H1 (cell line): ENCODE data around the gene METRNL. TPM values are rescaled to one million over a fixed set of nuclear protein-coding genes. Genes with fewer than 3 reads are reported as not detected.

Experiments used
- CTCF ChIA-PET: fragments of 300-600 bp; sonication (Branson Sonifier 250); formaldehyde crosslinking; loops from one replicate; lab custom pipeline; 2021; ENCODE audit not compliant: partially characterized antibody; lab: Charles Lee
- POLR2A ChIA-PET: fragments of 300-600 bp; sonication (Branson Sonifier 250); formaldehyde crosslinking; loops from one replicate; lab custom pipeline; 2021; ENCODE audit warnings: inconsistent platforms; ENCODE audit not compliant: partially characterized antibody; lab: Charles Lee
- DNase-seq, 2 experiments: peaks; one replicate each; pipeline versions ENCODE4 v3.0.0 to v3.0.0-alpha.2; 2010 to 2022; ENCODE audit warnings: low spot score in 2 of 2, low read depth in 1 of 2, mixed read lengths in 1 of 2
- FAIRE-seq: peaks from 2 replicates; lab custom pipeline; 2011; peaks lifted over from hg19 to GRCh38; lab: Jason Lieb, UNC
- H2AFZ ChIP-seq: 2 replicates; pipeline ENCODE4 v1.8.1; 2012; ENCODE audit warnings: low read length, inconsistent platforms
- H2AK5ac ChIP-seq: 2 replicates; pipeline ENCODE4 v1.6.1; 2013; ENCODE audit warnings: low read depth, low read length
- H2BK120ac ChIP-seq: replicated peaks from 2 replicates; pipeline ENCODE3; 2013; ENCODE audit warnings: low read depth, low read length, inconsistent platforms
- H2BK12ac ChIP-seq: 2 replicates; pipeline ENCODE4 v1.6.1; 2013; ENCODE audit warnings: low read depth, low read length
- H2BK15ac ChIP-seq: 2 replicates; pipeline ENCODE4 v1.6.1; 2013; ENCODE audit warnings: low read length
- H2BK20ac ChIP-seq: 2 replicates; pipeline ENCODE4 v1.6.1; 2013; ENCODE audit warnings: low read length
- H2BK5ac ChIP-seq: 2 replicates; pipeline ENCODE4 v1.6.1; 2013; ENCODE audit warnings: low read depth, low read length
- H3K14ac ChIP-seq: 2 replicates; pipeline ENCODE4 v1.6.1; 2013; ENCODE audit warnings: inconsistent platforms; ENCODE audit not compliant: insufficient read length
- H3K18ac ChIP-seq: 2 replicates; pipeline ENCODE4 v1.6.1; 2013; ENCODE audit warnings: low read length; ENCODE audit errors: extremely low read depth
- H3K23ac ChIP-seq: 2 replicates; pipeline ENCODE4 v1.6.1; 2013; ENCODE audit warnings: inconsistent platforms; ENCODE audit not compliant: insufficient read length
- H3K23me2 ChIP-seq: 2 replicates; pipeline ENCODE4 v1.6.1; 2013; ENCODE audit warnings: low read depth, low read length
- H3K27ac ChIP-seq: 2 replicates; pipeline ENCODE4 v1.6.1; 2011; ENCODE audit warnings: low read depth, low read length, inconsistent platforms
- H3K27me3 ChIP-seq, 4 experiments: replicated peaks in 1 of 4; 1 replicate in 1 of 4; 2 replicates in 3 of 4; pipeline versions ENCODE4 v1.6.1 to v1.8.1; 2011 to 2013; ENCODE audit warnings: low read length in 3 of 4, mild to moderate bottlenecking in 3 of 4, inconsistent platforms in 2 of 4, mixed read lengths in 2 of 4, moderate library complexity in 1 of 4; ENCODE audit not compliant: control insufficient read depth in 3 of 4, insufficient read depth in 3 of 4; ENCODE audit errors: extremely low read depth in 1 of 4
- H3K36me3 ChIP-seq, 4 experiments: 2 replicates each; pipeline versions ENCODE4 v1.6.1 to v1.8.1; 2011 to 2013; ENCODE audit warnings: mild to moderate bottlenecking in 4 of 4, low read length in 3 of 4, moderate library complexity in 2 of 4, control low read depth in 1 of 4, inconsistent platforms in 1 of 4; ENCODE audit not compliant: insufficient read depth in 4 of 4, control insufficient read depth in 2 of 4
- H3K4ac ChIP-seq: replicated peaks from 2 replicates; pipeline ENCODE3; 2013; ENCODE audit warnings: low read length, low read depth, mixed read lengths, inconsistent platforms; ENCODE audit not compliant: insufficient read length
- H3K4me1 ChIP-seq, 4 experiments: replicated peaks in 1 of 4; 1 replicate in 1 of 4; 2 replicates in 3 of 4; pipeline versions ENCODE4 v1.6.1 to v1.8.1; 2011 to 2013; ENCODE audit warnings: low read length in 3 of 4, inconsistent platforms in 2 of 4, mixed read lengths in 1 of 4; ENCODE audit not compliant: insufficient read depth in 4 of 4, control insufficient read depth in 3 of 4
- H3K4me2 ChIP-seq, 2 experiments: 2 replicates each; pipeline versions ENCODE4 v1.6.1 to v1.8.1; 2011 to 2013; ENCODE audit warnings: low read depth in 2 of 2, low read length in 2 of 2, control low read depth in 1 of 2, inconsistent platforms in 1 of 2, mild to moderate bottlenecking in 1 of 2; ENCODE audit not compliant: insufficient read depth in 1 of 2
- H3K4me3 ChIP-seq, 4 experiments: fragments of 200-600, 300-600 bp in 1 of 4; sonication (generic), shearing (Covaris generic), sonication (Bioruptor Twin) in 1 of 4; 2 replicates each; pipeline versions ENCODE4 v1.5.1 to v1.8.1; 2011 to 2016; ENCODE audit warnings: low read length in 4 of 4, low read depth in 3 of 4, control low read depth in 2 of 4, inconsistent platforms in 2 of 4, mild to moderate bottlenecking in 2 of 4, mixed read lengths in 1 of 4, moderate library complexity in 1 of 4; ENCODE audit not compliant: insufficient read depth in 2 of 4; ENCODE audit errors: extremely low read depth in 1 of 4
- H3K56ac ChIP-seq: replicated peaks from 2 replicates; pipeline ENCODE3; 2013; ENCODE audit warnings: low read depth, mild to moderate bottlenecking, mixed read lengths, low read length, inconsistent platforms; ENCODE audit not compliant: insufficient read length
- H3K79me1 ChIP-seq: 2 replicates; pipeline ENCODE4 v1.6.1; 2013; ENCODE audit warnings: low read depth, low read length, control low read depth
- H3K79me2 ChIP-seq, 2 experiments: 2 replicates each; pipeline versions ENCODE4 v1.6.1 to v1.8.1; 2012 to 2013; ENCODE audit warnings: low read length in 2 of 2, mild to moderate bottlenecking in 2 of 2, inconsistent platforms in 1 of 2; ENCODE audit not compliant: insufficient read depth in 2 of 2, control insufficient read depth in 1 of 2
- H3K9ac ChIP-seq, 4 experiments: replicated peaks in 1 of 4; 1 replicate in 1 of 4; 2 replicates in 3 of 4; pipeline versions ENCODE4 v1.6.1 to v1.8.1; 2011 to 2013; ENCODE audit warnings: low read depth in 3 of 4, low read length in 3 of 4, control low read depth in 2 of 4, mild to moderate bottlenecking in 2 of 4, moderate library complexity in 2 of 4, inconsistent platforms in 1 of 4; ENCODE audit errors: extremely low read depth in 1 of 4
- H3K9me3 ChIP-seq, 2 experiments: 2 replicates each; pipeline versions ENCODE4 v1.6.1 to v1.8.1; 2012 to 2013; ENCODE audit warnings: mild to moderate bottlenecking in 2 of 2, moderate library complexity in 2 of 2, control low read depth in 1 of 2, inconsistent platforms in 1 of 2, low read depth in 1 of 2, low read length in 1 of 2, mixed read lengths in 1 of 2; ENCODE audit not compliant: insufficient read depth in 2 of 2
- H4K20me1 ChIP-seq, 2 experiments: replicated peaks in 1 of 2; 2 replicates each; pipeline versions ENCODE3 to v1.8.1; 2011 to 2013; ENCODE audit warnings: inconsistent platforms in 2 of 2, low read length in 2 of 2, mild to moderate bottlenecking in 1 of 2; ENCODE audit not compliant: insufficient read depth in 2 of 2, control insufficient read depth in 1 of 2
- H4K5ac ChIP-seq: 2 replicates; pipeline ENCODE4 v1.6.1; 2013; ENCODE audit warnings: low read length, low read depth, mixed read lengths, inconsistent platforms; ENCODE audit not compliant: insufficient read length
- H4K8ac ChIP-seq: 2 replicates; pipeline ENCODE4 v1.8.0; 2013; ENCODE audit warnings: mild to moderate bottlenecking, moderate library complexity, low read length, inconsistent platforms; ENCODE audit not compliant: insufficient read depth; ENCODE audit errors: extremely low read depth
- H4K91ac ChIP-seq: replicated peaks from 2 replicates; pipeline ENCODE3; 2013; ENCODE audit warnings: low read length, mixed read lengths, inconsistent platforms; ENCODE audit not compliant: insufficient read length
- BACH1 ChIP-seq: IDR thresholded peaks from 2 replicates; pipeline ENCODE4 v1.6.1; 2012; ENCODE audit warnings: low read length, improper control_type of control experiment
- BRCA1 ChIP-seq: IDR thresholded peaks from 2 replicates; pipeline ENCODE4 v1.6.1; 2012; ENCODE audit warnings: low read depth, low read length, improper control_type of control experiment
- CTCF ChIP-seq, 3 experiments: IDR thresholded peaks; 1 replicate in 2 of 3; 2 replicates in 1 of 3; pipeline versions ENCODE4 v1.5.1 to v1.6.1; 2011; ENCODE audit warnings: low read length in 3 of 3, mild to moderate bottlenecking in 3 of 3, inconsistent platforms in 2 of 3, low read depth in 1 of 3, moderate library complexity in 1 of 3; ENCODE audit not compliant: insufficient read depth in 1 of 3; ENCODE audit errors: control extremely low read depth in 1 of 3
- EZH2 ChIP-seq: fragments of 200-600 bp; sonication (generic); IDR thresholded peaks from 2 replicates; pipeline ENCODE4 v1.7.1; 2012; ENCODE audit warnings: low read depth, mild to moderate bottlenecking, moderate library complexity, low read length, inconsistent platforms; ENCODE audit not compliant: severe bottlenecking
- GABPA ChIP-seq: IDR thresholded peaks from 2 replicates; pipeline ENCODE4 v1.6.1; 2011; ENCODE audit warnings: mild to moderate bottlenecking, low read length, moderate library complexity, borderline replicate concordance; ENCODE audit not compliant: insufficient read depth
- JUN ChIP-seq: IDR thresholded peaks from 2 replicates; pipeline ENCODE4 v1.6.1; 2011; ENCODE audit warnings: low read depth, mild to moderate bottlenecking, improper control_type of control experiment, low read length
- MAX ChIP-seq: IDR thresholded peaks from 2 replicates; pipeline ENCODE4 v1.6.1; 2012; ENCODE audit warnings: inconsistent platforms
- NANOG ChIP-seq: IDR thresholded peaks from 2 replicates; pipeline ENCODE4 v1.6.1; 2011; ENCODE audit warnings: low read length, low read depth, mild to moderate bottlenecking, inconsistent platforms; ENCODE audit not compliant: insufficient read depth, poor library complexity, severe bottlenecking
- NRF1 ChIP-seq: IDR thresholded peaks from 2 replicates; pipeline ENCODE4 v1.6.1; 2011; ENCODE audit warnings: mild to moderate bottlenecking, low read depth, low read length, improper control_type of control experiment
- TCF12 ChIP-seq: IDR thresholded peaks from 2 replicates; pipeline ENCODE4 v1.6.1; 2011; ENCODE audit warnings: low read depth, mild to moderate bottlenecking, low read length
- WGBS, 2 experiments: shearing (Covaris generic) in 1 of 2; methylation state at CpG; one replicate each; pipeline versions ENCODE4 v1.1.6 to v1.1.7; 2013 to 2015; ENCODE audit warnings: low lambda C conversion rate in 2 of 2, mixed read lengths in 2 of 2, inconsistent platforms in 1 of 2, low coverage in 1 of 2, missing lambda C conversion rate in 1 of 2; ENCODE audit not compliant: insufficient replicate concordance in 2 of 2, insufficient coverage in 1 of 2, insufficient read length in 1 of 2; ENCODE audit errors: extremely low coverage in 1 of 2, missing lambda C conversion rate in 1 of 2; 5-methylcytosine and 5-hydroxymethylcytosine counted together
- polyA plus RNA-seq, 7 experiments: library from polyadenylated mRNA; depleted of rRNA in 3 of 7; stranded (reverse) in 5 of 7; unstranded in 2 of 7; fragments of >200 nt in 5 of 7; fragments of 200-250 nt in 2 of 7; gene quantifications; 1 replicate in 5 of 7; 2 replicates in 1 of 7; 4 replicates in 1 of 7; pipeline versions ENCODE4 v1.2.1 to v1.2.3, GENCODE V29; 2011 to 2013; ENCODE audit warnings: missing spikeins in 2 of 7, mixed read lengths in 2 of 7
- total RNA-seq: library from RNA; stranded (reverse); fragmentation: NEBNext Ultra II Directional; extraction: Animal tissue kit (Norgen Biotek cat#: 25700); gene quantifications from 2 replicates; pipeline ENCODE4 v1.2.1, GENCODE V29; 2021

The METRNL gene
- total and polyA plus RNA-seq, 2 of the 8 experiments (the other 6 are each of a cell fraction or from before 2014, with no cell fraction given): 13.9 to 14.2 TPM

- Histone ChIP-seq H4K5ac (no peak overlapping the region), H2BK20ac (no peak overlapping the region), H3K79me2 (no peaks in the 10 kb centered on the region), H3K9ac (no peak overlapping the region), H4K91ac (no peak overlapping the region), H3K9me3 (no peaks in the 10 kb centered on the region), H3K79me1 (no peaks in the 10 kb centered on the region), H3K36me3 (no peaks in the 10 kb centered on the region), H2BK120ac (no peak overlapping the region), H3K27ac (no peak overlapping the region), H4K8ac (no peak overlapping the region), H3K4me1 (no peaks in the 10 kb centered on the region), H3K23me2 (no peaks in the 10 kb centered on the region; the same call in 1 of the 2 replicates), H3K4me3 (no peak overlapping the region), H2BK12ac (no peak overlapping the region), H2AFZ (no peak overlapping the region), H2BK15ac (no peak overlapping the region), H4K20me1 (peaks cover 0 to 2% of the 10 kb centered on the region in 2 experiments), H2AK5ac (no peak overlapping the region), H3K27me3 (no peaks in the 10 kb centered on the region), H3K4ac (no peak overlapping the region), H3K18ac (no peak overlapping the region), H3K23ac (no peak overlapping the region), H3K56ac (no peak overlapping the region), H2BK5ac (no peak overlapping the region), H3K14ac (no peak overlapping the region), H3K4me2 (no peak overlapping the region)
- ChIA-PET CTCF (interaction anchor here (0.8 to 1.3 kb wide), 4 partner anchors 9 to 104 kb away, joined by 3 to 7 read pairs (median 4); no protein-coding TSS in a partner anchor), POLR2A (no interaction called here)
- 91% methylated on average over 20 of the region's 29 CpGs; no CpG with 5 or more reads in 1 of the 2 experiments for WGBS, 2 experiments
- peak in 1 of 2 experiments; percentile 30 for DNase-seq
- FAIRE-seq: no peak
- TF ChIP-seq NRF1: no peak
- no peak for TF ChIP-seq MAX
- no peak for TF ChIP-seq NANOG
- TF ChIP-seq EZH2: no peak
- no peak for TF ChIP-seq BACH1
- TF ChIP-seq JUN: no peak
- no peak for TF ChIP-seq CTCF (IDR thresholded peaks at IDR 0.05; ENCODE audit: control extremely low read depth in 1 of 3, insufficient read depth in 1 of 3, low read depth in 1 of 3, low read length in 3 of 3)
- no peak for TF ChIP-seq GABPA
- no peak for TF ChIP-seq TCF12
- no peak for TF ChIP-seq BRCA1
These were observed 12.2 kb upstream of the METRNL start for GRCh38 chr17:83067071-83067717.
